SH-SY5Y (cell line): ENCODE results near the gene FOLR3.

Source experiments
- GATA2 ChIP-seq: IDR thresholded peaks from 2 replicates; pipeline ENCODE4 v1.6.1; 2011; ENCODE audit warnings: mild to moderate bottlenecking, low read depth, low read length
- GATA3 ChIP-seq: IDR thresholded peaks from 2 replicates; pipeline ENCODE4 v1.6.1; 2011; ENCODE audit warnings: low read depth, mild to moderate bottlenecking, low read length, moderate library complexity

GRCh38 chr11:72150882-72151281 is 15.4 kb downstream of the FOLR3 start:
- no peak for TF ChIP-seq GATA2
- no peak for TF ChIP-seq GATA3
